IPS-NIHi7 (cell line): ENCODE results near the gene NR1I3.

Source experiments
- DNase-seq: peaks from one replicate; pipeline ENCODE4 v3.0.0; 2012; ENCODE audit warnings: mixed read lengths; ENCODE audit errors: extremely low spot score

Gene NR1I3

GRCh38 chr1:161196111-161196510, 41.9 kb downstream of the NR1I3 start:
- no peak for DNase-seq

GRCh38 chr1:161195171-161195570, 42.8 kb downstream of the NR1I3 start:
- no peak for DNase-seq

GRCh38 chr1:161193561-161194235, 44.3 kb downstream of the NR1I3 start:
- no peak for DNase-seq

DNA sequence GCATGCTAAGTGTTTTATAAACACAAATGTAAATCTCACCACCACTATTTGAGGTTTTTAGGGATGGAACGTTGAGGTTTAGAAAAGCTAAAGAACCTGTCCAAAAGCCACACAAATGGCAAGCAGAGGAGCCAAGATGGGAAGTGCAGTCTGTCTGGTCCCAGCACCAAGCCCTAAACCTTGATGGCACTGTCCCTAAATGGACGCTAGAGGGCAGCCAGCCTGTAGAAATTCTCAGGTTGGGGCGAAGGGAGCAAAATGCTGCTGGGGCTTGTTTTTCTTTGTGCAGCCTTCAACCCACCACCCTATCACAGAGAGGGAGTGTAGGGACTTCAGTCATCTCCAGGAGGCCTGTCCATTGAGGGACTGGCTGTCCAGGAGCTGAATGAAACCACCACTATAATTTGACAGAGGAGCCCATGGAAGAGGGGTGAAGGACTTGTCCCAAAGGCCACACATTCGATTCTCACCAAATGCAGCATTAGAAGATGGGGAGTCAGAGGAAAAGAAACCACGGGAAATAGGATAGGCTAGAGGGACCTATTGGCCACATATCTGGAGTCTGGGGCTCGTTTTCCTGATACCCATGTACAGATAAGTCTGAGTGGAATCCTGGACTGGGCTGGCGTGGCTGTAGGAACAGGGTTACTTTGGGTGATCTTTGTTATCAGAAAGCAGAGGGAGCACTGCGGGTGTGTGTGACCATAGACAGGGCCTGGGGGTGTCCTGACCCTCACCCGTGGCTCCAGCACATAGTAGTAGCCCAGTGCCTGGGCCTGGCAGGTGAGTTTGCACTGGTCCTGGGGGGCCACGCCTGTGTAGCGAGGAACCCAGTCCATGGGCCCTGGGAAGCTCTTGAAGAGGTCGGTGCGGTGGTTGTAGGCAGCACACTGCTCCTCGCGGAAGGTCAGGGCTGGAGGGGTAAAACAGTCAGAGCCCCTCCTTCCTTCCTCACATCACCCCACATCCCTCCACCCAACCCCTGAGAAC, 45.2 kb downstream of the NR1I3 start:
- DNase-seq: peak; percentile 84

GRCh38 chr1:161191971-161192370, 46.0 kb downstream of the NR1I3 start:
- DNase-seq: no peak

DNA sequence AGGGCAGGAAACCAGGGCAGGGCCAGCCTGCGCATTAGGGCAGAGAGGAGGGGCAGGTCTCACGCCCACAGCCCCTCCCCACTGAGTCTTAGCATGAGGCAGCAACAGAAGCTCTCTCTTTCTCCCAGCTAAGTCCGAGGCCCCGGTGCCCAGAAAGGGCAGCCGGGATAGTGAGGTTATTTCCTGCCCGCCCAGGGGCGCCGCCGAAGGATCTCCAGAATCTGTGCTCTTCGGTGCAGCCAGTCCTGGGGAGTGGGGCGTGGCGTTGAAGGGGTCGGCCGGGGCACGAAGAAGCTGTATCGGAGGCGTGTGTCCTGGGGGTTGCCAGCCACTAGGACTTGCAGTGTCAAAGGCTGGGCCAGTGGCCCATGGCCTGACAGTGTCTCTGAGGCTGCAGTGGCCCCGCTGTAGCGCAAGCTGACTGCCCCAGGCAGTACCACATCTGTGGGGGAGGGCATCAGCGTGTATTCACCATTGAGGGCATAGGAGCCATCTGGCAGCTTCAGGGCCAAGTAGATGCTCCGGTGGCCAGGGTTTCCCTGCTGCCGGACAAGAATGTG, 47.0 kb downstream of the NR1I3 start:
- DNase-seq: no peak

DNA sequence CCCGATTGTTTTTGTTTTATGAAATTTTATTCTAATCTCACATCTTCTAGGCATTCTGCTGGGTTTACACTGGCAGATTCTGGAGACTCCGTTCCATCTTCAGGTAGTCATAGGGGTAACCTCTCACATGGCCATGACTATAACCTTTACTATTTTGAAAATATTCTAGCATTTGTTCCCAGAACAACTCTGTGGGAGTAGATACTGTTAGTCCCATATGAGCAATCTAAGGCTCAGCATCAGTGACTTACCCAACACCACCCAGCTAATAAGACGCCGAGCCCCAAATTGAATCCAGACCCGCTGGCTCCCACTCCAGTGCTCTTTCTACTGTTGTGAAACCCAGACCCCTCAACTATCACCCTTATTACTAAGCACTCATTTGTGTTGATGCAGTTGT, 49.0 kb downstream of the NR1I3 start:
- no peak for DNase-seq

GRCh38 chr1:161188381-161188780, 49.6 kb downstream of the NR1I3 start:
- DNase-seq: no peak

- DNase-seq: no peak
Observed at GRCh38 chr1:161187311-161187710, 50.7 kb downstream of the NR1I3 start.

- DNase-seq: no peak
Observed at GRCh38 chr1:161185732-161186311, 52.2 kb downstream of the NR1I3 start.

DNA sequence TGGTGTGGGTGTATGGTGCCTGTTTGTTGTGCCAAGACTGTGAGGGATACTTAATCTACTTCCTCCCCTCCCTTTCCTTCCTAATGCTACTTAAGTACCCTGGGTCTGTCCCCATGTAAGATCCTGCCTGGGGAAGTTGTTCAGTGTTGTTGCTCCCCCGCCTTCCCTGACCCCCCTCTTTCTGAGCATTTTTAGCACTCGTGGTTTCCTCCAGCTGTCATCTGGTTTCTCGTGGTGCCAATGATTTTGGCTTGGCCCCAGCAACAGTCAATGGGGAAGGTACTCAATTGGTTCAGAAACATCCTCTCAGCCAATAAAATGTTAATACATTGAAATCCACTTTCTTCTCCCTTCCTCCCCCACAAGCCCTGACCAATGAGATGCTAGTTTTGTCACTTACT, 52.7 kb downstream of the NR1I3 start:
- no peak for DNase-seq

DNA sequence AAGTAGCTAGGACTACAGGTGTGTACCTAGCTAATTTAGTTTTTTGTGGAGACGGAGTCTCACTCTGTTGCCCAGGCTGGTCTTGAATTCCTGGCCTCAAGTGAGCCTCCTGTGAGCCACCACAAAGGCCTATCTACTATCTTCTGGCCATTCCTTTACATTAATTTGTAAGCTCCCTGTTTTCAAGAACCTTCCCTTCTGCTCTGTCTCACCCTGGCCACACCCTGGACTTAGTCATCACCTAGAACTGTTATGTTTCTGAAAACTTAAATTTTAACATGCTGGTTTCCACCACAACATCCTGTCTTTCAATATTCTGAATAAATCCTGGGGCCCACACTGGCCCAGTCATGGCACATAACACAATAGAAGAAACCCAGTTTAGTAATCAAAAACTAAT, 55.8 kb downstream of the NR1I3 start:
- DNase-seq: no peak

GRCh38 chr1:161180639-161181038, 57.4 kb downstream of the NR1I3 start:
- DNase-seq: no peak

- DNase-seq: no peak
Observed at GRCh38 chr1:161179698-161180097, 58.3 kb downstream of the NR1I3 start.
